NCI-H1048 (cell line): ENCODE data around the gene STPG1.

Source experiments
- DNase-seq: peaks from one replicate; lab custom pipeline; 2025; lab: John Stamatoyannopoulos, UW

The STPG1 gene

GRCh38 chr1:24317956-24318614, 95.5 kb downstream of the STPG1 start:
- no peak for DNase-seq

GRCh38 chr1:24317081-24317480, 96.5 kb downstream of the STPG1 start:
- no peak for DNase-seq

DNA sequence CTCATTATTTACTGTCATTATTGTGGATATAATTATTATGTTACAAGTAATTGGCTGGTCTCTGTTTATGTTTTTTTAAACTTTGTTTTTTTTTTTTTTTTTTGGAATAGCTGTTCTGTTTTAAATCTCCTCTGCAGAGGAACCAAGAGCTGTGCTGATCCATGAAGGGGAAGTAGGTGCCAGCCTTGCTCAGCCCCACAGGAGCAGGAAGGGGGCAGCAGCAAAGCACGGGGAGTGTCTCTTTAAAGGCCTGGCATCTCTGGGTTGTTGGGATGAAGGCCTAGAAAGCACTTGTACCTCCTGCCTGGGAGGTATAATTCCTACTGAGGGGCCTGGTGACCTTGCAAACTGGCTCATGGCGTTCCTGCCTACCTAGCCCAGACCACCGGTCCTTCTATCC, 96.9 kb downstream of the STPG1 start:
- DNase-seq, result no peak

DNA sequence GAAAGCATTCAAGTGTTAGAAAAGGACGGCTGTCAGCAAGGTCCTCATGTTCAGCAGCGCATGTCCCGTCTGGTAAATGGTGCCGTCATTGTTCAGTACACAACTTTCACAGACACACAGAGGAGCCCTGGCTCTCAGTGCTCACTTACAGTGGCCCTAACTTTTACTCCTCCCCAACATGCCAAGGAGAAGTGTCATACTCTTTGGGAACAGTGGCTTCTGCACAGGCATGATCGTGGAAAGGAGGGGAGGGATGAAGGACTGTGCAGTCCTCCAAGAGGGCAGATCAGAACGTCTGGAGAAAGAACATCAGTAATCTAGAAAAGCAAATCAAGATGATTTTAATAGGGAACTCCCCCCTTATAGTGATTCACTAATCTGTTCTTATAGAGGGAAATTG, 98.2 kb downstream of the STPG1 start:
- no peak for DNase-seq

GRCh38 chr1:24311741-24312140, 101.8 kb downstream of the STPG1 start:
- DNase-seq, result no peak

GRCh38 chr1:24311234-24311633, 102.3 kb downstream of the STPG1 start:
- DNase-seq, result no peak

- DNase-seq, result no peak
These were observed 103.7 kb downstream of the STPG1 start for GRCh38 chr1:24309762-24310485.

- no peak for DNase-seq
These were observed 105.1 kb downstream of the STPG1 start for GRCh38 chr1:24308365-24309015.
